Transverse colon (tissue), 4 donors: ENCODE measurements around the gene LYRM7. TPM values are rescaled to one million over a fixed set of nuclear protein-coding genes. Genes with fewer than 3 reads are reported as not detected.
"Not testable (repeated sequence)": the region's sequence is repeated elsewhere in the genome, so short reads cannot be mapped to it uniquely, and the experiment has no call there.

ENCODE experiments used
- DNase-seq: peaks from one replicate; pipeline ENCODE4 v3.0.0-alpha.2; 2019
- H3K27ac ChIP-seq, 4 donors: fragments of 200-600 bp; sonication (generic); 2 replicates each; pipeline ENCODE4 v1.5.1; 2016 to 2018; ENCODE audit warnings: inconsistent platforms in 4 of 4
- H3K27me3 ChIP-seq: fragments of 200-600 bp; sonication (generic); 2 replicates; pipeline ENCODE4 v1.5.1; 2017; ENCODE audit warnings: inconsistent platforms
- H3K36me3 ChIP-seq, 4 donors: fragments of 200-600 bp; sonication (generic); 2 replicates each; pipeline ENCODE4 v1.5.1; 2017 to 2019; ENCODE audit warnings: inconsistent platforms in 4 of 4
- H3K4me1 ChIP-seq, 4 donors: fragments of 200-600 bp; sonication (generic); 2 replicates each; pipeline ENCODE4 v1.5.1; 2017 to 2020; ENCODE audit warnings: inconsistent platforms in 4 of 4
- H3K4me3 ChIP-seq, 4 donors: fragments of 200-600 bp; sonication (generic); 1 replicate in 1 of 4; 2 replicates in 3 of 4; pipeline versions ENCODE4 v1.5.1 to v1.6.1; 2017 to 2019; ENCODE audit warnings: inconsistent platforms in 4 of 4
- H3K9me3 ChIP-seq, 2 donors: fragments of 200-600 bp; sonication (generic); 2 replicates each; pipeline ENCODE4 v1.5.1; 2017 to 2019; ENCODE audit warnings: inconsistent platforms in 2 of 2
- EP300 ChIP-seq: sonication (generic); formaldehyde crosslinking; IDR thresholded peaks from one replicate; pipeline ENCODE4 v1.6.1; 2017; ENCODE audit warnings: antibody characterized with exemption, low read depth
- POLR2A ChIP-seq: fragments of 450-650 bp; IDR thresholded peaks from one replicate; pipeline ENCODE4 v1.6.1; 2016; ENCODE audit warnings: antibody characterized with exemption, mild to moderate bottlenecking, moderate library complexity
- POLR2AphosphoS5 ChIP-seq, 3 donors: sonication (generic); formaldehyde crosslinking; IDR thresholded peaks; one replicate each; pipeline ENCODE4 v1.6.1; 2016; ENCODE audit warnings: antibody characterized with exemption in 3 of 3
- WGBS, 2 donors: methylation state at CpG; one replicate each; pipeline ENCODE4 v1.1.5; 2018; ENCODE audit warnings: low coverage in 1 of 2; 5-methylcytosine and 5-hydroxymethylcytosine counted together
- in situ Hi-C, 4 donors: fragments of 200-750 bp; cut with MboI; loops; one replicate each; pipeline versions ENCODE4 v1.15.0 to v1.15.1; 2017; ENCODE audit warnings: low sequenced_read_pairs in 3 of 4, low pct_ligation_motif_present in 1 of 4, low pct_unique_long_range_greater_than_20kb in 1 of 4
- intact Hi-C: fragments of 100-400 bp; cut with DNase I; formaldehyde crosslinking; loops from one replicate; pipeline ENCODE4 v1.15.1; 2023; ENCODE audit warnings: low total_unique reads
- total RNA-seq, 4 donors: library from RNA; depleted of rRNA; stranded (reverse); fragments of >200 nt; gene quantifications; one replicate each; pipeline ENCODE4 v1.1.0, GENCODE V29; 2016
- TF ChIP-seq, protein P1 (sequence below), 5 experiments: fragments of 200-600 bp in 3 of 5; fragments of 450-650 bp in 2 of 5; sonication (generic) in 3 of 5; IDR thresholded peaks; 1 replicate in 2 of 5; 2 replicates in 3 of 5; pipeline ENCODE4 v1.5.1; 2016 to 2017; ENCODE audit warnings: antibody characterized with exemption in 5 of 5, inconsistent platforms in 3 of 5, mild to moderate bottlenecking in 2 of 5, moderate library complexity in 1 of 5

Gene LYRM7
- total RNA-seq, 4 donors from 2014 or later = 2.0 to 14.6 (median 12.3) TPM

DNA sequence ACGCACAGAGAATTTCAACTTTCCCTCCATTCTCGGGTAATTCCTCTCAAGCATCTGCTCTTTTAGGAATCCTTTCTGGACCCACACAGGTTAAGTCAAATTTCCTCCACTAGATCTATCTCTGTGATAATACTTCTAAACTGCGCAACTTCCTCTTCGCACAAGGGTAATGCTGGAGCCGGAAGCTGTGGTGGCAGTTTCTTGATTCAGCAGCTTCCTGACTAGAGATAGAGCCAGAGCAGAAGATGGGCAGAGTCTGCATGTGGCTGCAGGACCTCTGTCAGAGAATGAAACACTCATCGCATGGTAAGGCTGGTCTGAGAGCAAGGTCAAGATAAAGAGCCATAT, 82.1 kb downstream of the LYRM7 start:
- 60 to 65% methylated on average over 3 to 6 of the region's 6 CpGs for WGBS, 2 donors
- H3K4me3 ChIP-seq = peak overlapping the region in 1 of 4 donors; percentile 24
- in situ Hi-C loops (no loop called here), intact Hi-C loops (no loop called here)
- TF ChIP-seq POLR2AphosphoS5 (IDR thresholded peaks at IDR 0.05) (peak; percentile 57 to 84 (median 78)), POLR2A (peak; percentile 75), EP300 (no peak)
- TF ChIP-seq, protein P1, sequence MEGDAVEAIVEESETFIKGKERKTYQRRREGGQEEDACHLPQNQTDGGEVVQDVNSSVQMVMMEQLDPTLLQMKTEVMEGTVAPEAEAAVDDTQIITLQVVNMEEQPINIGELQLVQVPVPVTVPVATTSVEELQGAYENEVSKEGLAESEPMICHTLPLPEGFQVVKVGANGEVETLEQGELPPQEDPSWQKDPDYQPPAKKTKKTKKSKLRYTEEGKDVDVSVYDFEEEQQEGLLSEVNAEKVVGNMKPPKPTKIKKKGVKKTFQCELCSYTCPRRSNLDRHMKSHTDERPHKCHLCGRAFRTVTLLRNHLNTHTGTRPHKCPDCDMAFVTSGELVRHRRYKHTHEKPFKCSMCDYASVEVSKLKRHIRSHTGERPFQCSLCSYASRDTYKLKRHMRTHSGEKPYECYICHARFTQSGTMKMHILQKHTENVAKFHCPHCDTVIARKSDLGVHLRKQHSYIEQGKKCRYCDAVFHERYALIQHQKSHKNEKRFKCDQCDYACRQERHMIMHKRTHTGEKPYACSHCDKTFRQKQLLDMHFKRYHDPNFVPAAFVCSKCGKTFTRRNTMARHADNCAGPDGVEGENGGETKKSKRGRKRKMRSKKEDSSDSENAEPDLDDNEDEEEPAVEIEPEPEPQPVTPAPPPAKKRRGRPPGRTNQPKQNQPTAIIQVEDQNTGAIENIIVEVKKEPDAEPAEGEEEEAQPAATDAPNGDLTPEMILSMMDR (IDR thresholded peaks at IDR 0.05) = no peak
- H3K36me3 ChIP-seq = no peaks in the 10 kb centered on the region
- H3K27me3 ChIP-seq = no peaks in the 10 kb centered on the region
- peak; percentile 80 for DNase-seq
- H3K9me3 ChIP-seq = no peaks in the 10 kb centered on the region
- peak overlapping the region; percentile 56 to 80 (median 66) for H3K27ac ChIP-seq
- peaks cover 0 to 13% (median 3%) of the 10 kb centered on the region in 4 donors for H3K4me1 ChIP-seq

DNA sequence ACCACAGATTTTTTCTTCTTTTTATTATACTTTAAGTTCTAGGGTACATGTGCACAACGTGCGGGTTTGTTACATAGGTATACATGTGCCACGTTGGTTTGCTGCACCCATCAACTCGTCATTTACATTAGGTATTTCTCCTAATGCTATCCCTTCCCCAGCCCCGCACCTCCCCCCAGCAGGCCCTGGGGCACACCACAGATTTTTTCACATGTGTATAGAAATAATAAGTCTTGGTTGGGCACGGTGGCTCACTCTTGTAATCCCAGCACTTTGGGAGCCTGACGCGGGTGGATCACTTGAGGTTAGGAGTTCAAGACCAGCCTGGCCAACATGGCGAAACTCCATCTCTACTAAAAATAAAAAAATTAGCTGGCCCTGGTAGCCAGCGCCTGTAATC, 83.3 kb downstream of the LYRM7 start:
- peak overlapping the region in 1 of 4 donors; percentile 24 for H3K4me3 ChIP-seq
- H3K27ac ChIP-seq = peak overlapping the region; percentile 56 to 80 (median 66)
- H3K36me3 ChIP-seq, H3K27me3 ChIP-seq, intact Hi-C loops, DNase-seq, in situ Hi-C loops, H3K9me3 ChIP-seq: not testable (repeated sequence)
- H3K4me1 ChIP-seq = peaks cover 0 to 17% (median 3%) of the 10 kb centered on the region in 4 donors
- WGBS, 2 donors = 73 to 87% methylated on average over 5 to 10 of the region's 10 CpGs

DNA sequence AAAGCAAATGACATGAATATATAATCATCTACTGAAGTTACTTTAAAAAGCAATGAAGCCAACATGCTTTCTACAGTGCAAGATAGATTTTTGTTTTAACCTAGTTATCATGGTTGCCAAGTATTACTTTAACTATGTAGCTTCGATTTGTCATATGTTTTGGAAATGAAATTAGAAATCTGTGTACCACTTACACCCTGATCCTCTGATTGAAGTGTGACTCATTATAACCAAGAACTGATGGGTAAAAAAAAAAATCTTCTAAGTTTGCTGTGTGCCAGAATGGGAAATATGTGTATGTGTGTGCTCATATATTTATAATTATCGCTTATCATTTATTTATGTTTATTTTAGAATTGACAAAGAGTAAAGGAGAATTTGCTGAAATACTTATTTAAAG, 84.0 kb downstream of the LYRM7 start:
- no peaks in the 10 kb centered on the region for H3K27me3 ChIP-seq
- no peak overlapping the region for H3K4me3 ChIP-seq
- no peak for TF ChIP-seq POLR2A
- no peak for TF ChIP-seq EP300
- TF ChIP-seq, protein P1 (IDR thresholded peaks at IDR 0.05) = no peak
- TF ChIP-seq POLR2AphosphoS5 (IDR thresholded peaks at IDR 0.05) = no peak
- intact Hi-C loops = no loop called here
- WGBS, 2 donors = 78 to 89% methylated on average over 2 of the region's 2 CpGs
- DNase-seq = no peak
- H3K4me1 ChIP-seq = peaks cover 0 to 17% (median 3%) of the 10 kb centered on the region in 4 donors
- in situ Hi-C loops = no loop called here
- H3K36me3 ChIP-seq = no peaks in the 10 kb centered on the region
- H3K9me3 ChIP-seq = no peaks in the 10 kb centered on the region
- H3K27ac ChIP-seq = peak overlapping the region in 2 of 4 donors; percentile 56 to 67

Other genes with a start within 250 kb of the LYRM7 start
- 100 to 1,000 TPM; 252 to 668 (median 349) TPM for gene HINT1, start 5.7 kb upstream of the LYRM7 start, total RNA-seq
- 100 to 1,000 TPM in 2 of 4 donors, 10 to 100 TPM in 2; 71.8 to 118 (median 91.8) TPM for gene CDC42SE2, start 93.1 kb downstream of the LYRM7 start, total RNA-seq